Lung (tissue), 12 donors: ENCODE results near the gene UNC5A. TPM values are rescaled to one million over a fixed set of nuclear protein-coding genes. Genes with fewer than 3 reads are reported as not detected.

ENCODE experiments used
- ATAC-seq: fragments of 200-7000 bp; cut with Tn5 transposase; one replicate; pipeline ENCODE4 v1.9.1; 2020; ENCODE audit warnings: moderate number of reproducible peaks; ENCODE audit not compliant: insufficient read depth, low FRiP score
- DNase-seq, 3 donors: peaks; one replicate each; pipeline ENCODE4 v3.0.0-alpha.2; 2013 to 2017
- H3K27ac ChIP-seq, 2 donors: one replicate each; pipeline ENCODE4 v1.5.1; 2013; ENCODE audit warnings: mild to moderate bottlenecking in 2 of 2, moderate library complexity in 2 of 2, control low read depth in 1 of 2, inconsistent platforms in 1 of 2, low read depth in 1 of 2, low read length in 1 of 2
- H3K27me3 ChIP-seq, 3 donors: one replicate each; pipeline ENCODE4 v1.5.1; 2013; ENCODE audit warnings: low read length in 2 of 3; ENCODE audit not compliant: control insufficient read depth in 3 of 3, insufficient read depth in 3 of 3
- H3K36me3 ChIP-seq, 4 donors: one replicate each; pipeline ENCODE4 v1.5.1; 2013; ENCODE audit warnings: low read length in 4 of 4, mild to moderate bottlenecking in 1 of 4, moderate library complexity in 1 of 4; ENCODE audit not compliant: control insufficient read depth in 4 of 4, insufficient read depth in 4 of 4
- H3K4me1 ChIP-seq, 5 donors: one replicate each; pipeline ENCODE4 v1.5.1; 2013; ENCODE audit warnings: low read length in 5 of 5, mild to moderate bottlenecking in 2 of 5, moderate library complexity in 1 of 5; ENCODE audit not compliant: control insufficient read depth in 5 of 5, insufficient read depth in 5 of 5
- H3K4me3 ChIP-seq: one replicate; pipeline ENCODE4 v1.5.1; 2013; ENCODE audit warnings: mild to moderate bottlenecking, control low read depth, moderate library complexity
- H3K9ac ChIP-seq, 2 donors: one replicate each; pipeline ENCODE4 v1.5.1; 2013; ENCODE audit warnings: low read length in 2 of 2, control low read depth in 1 of 2; ENCODE audit not compliant: insufficient read depth in 1 of 2
- H3K9me3 ChIP-seq, 4 donors: one replicate each; pipeline ENCODE4 v1.5.1; 2013; ENCODE audit warnings: low read length in 3 of 4, mild to moderate bottlenecking in 1 of 4, moderate library complexity in 1 of 4; ENCODE audit not compliant: control insufficient read depth in 4 of 4, insufficient read depth in 3 of 4
- CTCF ChIP-seq: IDR thresholded peaks from 2 replicates; pipeline ENCODE4 v1.5.1; 2012; ENCODE audit warnings: mild to moderate bottlenecking; ENCODE audit errors: control extremely low read depth, extremely low read depth
- WGBS, 2 donors: extraction: QIAGEN DNeasy Blood & Tissue Kit; methylation state at CpG; one replicate each; pipeline ENCODE4 v1.1.7; 2013; 5-methylcytosine and 5-hydroxymethylcytosine counted together
- polyA plus RNA-seq, 2 donors: library from polyadenylated mRNA; stranded (reverse); fragments of 200-250 nt; gene quantifications; one replicate each; pipeline ENCODE4 v1.2.1, GENCODE V29; 2013
- total RNA-seq, 2 donors: library from RNA; depleted of rRNA in 1 of 2; stranded (reverse); fragments of >200 nt in 1 of 2; gene quantifications; one replicate each; pipeline ENCODE4 v1.2.1, GENCODE V29; 2014 to 2021
- donor health status: control.
- donor health status: control.
- donor health status: Bipolar disorder and iron deficiency.
- donor health status: healthy.
- donor health status: DM: yes; HTN: yes; CAD: no.

UNC5A gene
- total and polyA plus RNA-seq, 4 donors, result 0.08 to 0.40 (median 0.13) TPM

- Histone ChIP-seq H3K4me3 (no peak overlapping the region), H3K36me3 (no peaks in the 10 kb centered on the region), H3K27ac (no peak overlapping the region), H3K4me1 (no peaks in the 10 kb centered on the region), H3K9ac (no peak overlapping the region), H3K27me3 (peaks cover 0 to 8% (median 2%) of the 10 kb centered on the region in 3 donors), H3K9me3 (no peaks in the 10 kb centered on the region)
- 69 to 78% methylated on average over 20 of the region's 20 CpGs for WGBS, 2 donors
- DNase-seq (no peak), ATAC-seq (no peak)
- TF ChIP-seq CTCF, result no peak
Measured at GRCh38 chr5:176853151-176853778, 42.9 kb downstream of the UNC5A start.

GRCh38 chr5:176854164-176854563, 43.8 kb downstream of the UNC5A start:
- no peaks in the 10 kb centered on the region for H3K4me1 ChIP-seq
- DNase-seq, result no peak
- peaks cover 0 to 11% (median 2%) of the 10 kb centered on the region in 3 donors for H3K27me3 ChIP-seq
- H3K9ac ChIP-seq, result no peak overlapping the region
- 45 to 70% methylated on average over 8 of the region's 8 CpGs for WGBS, 2 donors
- no peaks in the 10 kb centered on the region for H3K9me3 ChIP-seq
- no peak for TF ChIP-seq CTCF
- no peak for ATAC-seq
- no peak overlapping the region for H3K4me3 ChIP-seq
- H3K36me3 ChIP-seq, result no peaks in the 10 kb centered on the region
- no peak overlapping the region for H3K27ac ChIP-seq

- Histone ChIP-seq H3K4me3 (no peak overlapping the region), H3K27ac (no peak overlapping the region), H3K4me1 (no peaks in the 10 kb centered on the region), H3K36me3 (no peaks in the 10 kb centered on the region), H3K9ac (no peak overlapping the region), H3K9me3 (no peaks in the 10 kb centered on the region), H3K27me3 (peaks cover 0 to 11% (median 2%) of the 10 kb centered on the region in 3 donors)
- 91 to 96% methylated on average over 18 of the region's 18 CpGs for WGBS, 2 donors
- ATAC-seq, result no peak
- no peak for TF ChIP-seq CTCF
- DNase-seq, result no peak
Measured at GRCh38 chr5:176855598-176855997, 45.2 kb downstream of the UNC5A start.

- WGBS, 2 donors, result 53 to 58% methylated on average over 8 of the region's 8 CpGs
- TF ChIP-seq CTCF, result no peak
- ATAC-seq (no peak), DNase-seq (no peak)
- Histone ChIP-seq H3K9me3 (peaks cover 0 to 2% (median 0%) of the 10 kb centered on the region in 4 donors), H3K27me3 (peaks cover 0 to 11% (median 0%) of the 10 kb centered on the region in 3 donors), H3K4me1 (no peaks in the 10 kb centered on the region), H3K4me3 (no peak overlapping the region), H3K27ac (no peak overlapping the region), H3K9ac (no peak overlapping the region), H3K36me3 (no peaks in the 10 kb centered on the region)
Measured at GRCh38 chr5:176856746-176857145, 46.4 kb downstream of the UNC5A start.
